Hematopoietic multipotent progenitor cell (in vitro differentiated cells): ENCODE measurements around the gene GSN. TPM values are rescaled to one million over a fixed set of nuclear protein-coding genes. Genes with fewer than 3 reads are reported as not detected.
A peak's percentile ranks its signal among the peaks of the same experiment; 100 is the strongest.

ENCODE experiments used
- DNase-seq, 3 donors: peaks; one replicate each; pipeline ENCODE4 v3.0.0-alpha.2; 2011 to 2015; ENCODE audit warnings: low read depth in 2 of 3, low spot score in 2 of 3
- total RNA-seq: library from RNA; depleted of rRNA; stranded (reverse); fragments of >200 nt; gene quantifications from one replicate; pipeline ENCODE4 v1.2.3, GENCODE V29; 2012

Gene GSN
- total RNA-seq, 1 donor = 384 TPM

GRCh38 chr9:121272401-121272948, 4.5 kb downstream of the GSN start:
- no peak for DNase-seq

GRCh38 chr9:121273064-121273775, 5.3 kb downstream of the GSN start:
- DNase-seq = no peak

- no peak for DNase-seq
Observed at GRCh38 chr9:121274851-121275250, 6.9 kb downstream of the GSN start.

GRCh38 chr9:121275781-121276658, 8.1 kb downstream of the GSN start:
- DNase-seq = no peak

GRCh38 chr9:121277026-121277425, 9.1 kb downstream of the GSN start:
- DNase-seq = no peak

- no peak for DNase-seq
Observed at GRCh38 chr9:121277518-121278295, 9.7 kb downstream of the GSN start.

- DNase-seq = peak; percentile 2 to 81 (median 69)
Observed at GRCh38 chr9:121278477-121279261, 10.7 kb downstream of the GSN start.

- no peak for DNase-seq
Observed at GRCh38 chr9:121279776-121280388, 11.9 kb downstream of the GSN start.

- DNase-seq = no peak
Observed at GRCh38 chr9:121280715-121281613, 13.0 kb downstream of the GSN start.

GRCh38 chr9:121281614-121282276, 13.8 kb downstream of the GSN start:
- peak in 1 of 3 donors; percentile 59 for DNase-seq

- DNase-seq = peak in 2 of 3 donors; percentile 83 to 86
Observed at GRCh38 chr9:121282277-121283079, 14.5 kb downstream of the GSN start.

GRCh38 chr9:121283080-121283398, 15.1 kb downstream of the GSN start:
- DNase-seq = no peak

- no peak for DNase-seq
Observed at GRCh38 chr9:121283856-121284732, 16.1 kb downstream of the GSN start.

- no peak for DNase-seq
Observed at GRCh38 chr9:121284733-121285451, 16.9 kb downstream of the GSN start.

GRCh38 chr9:121285835-121286687, 18.1 kb downstream of the GSN start:
- peak in 2 of 3 donors; percentile 50 to 54 for DNase-seq
